HG03196 (cell line): Measurements from ENCODE around the gene APC2.
A peak's percentile ranks its signal among the peaks of the same experiment; 100 is the strongest.

Source experiments
- ATAC-seq: cut with Tn5 transposase; IDR thresholded peaks from one replicate; pipeline ENCODE4 v1.9.1; 2021; ENCODE audit not compliant: unreplicated experiment

Gene APC2

GRCh38 chr19:1445185-1445931 lies 4.6 kb upstream of the APC2 start:
- peak; percentile 73 for ATAC-seq

- no peak for ATAC-seq
Observed at GRCh38 chr19:1445932-1446712, 3.8 kb upstream of the APC2 start.

- no peak for ATAC-seq
Observed at GRCh38 chr19:1446713-1447481, 3.0 kb upstream of the APC2 start.

GRCh38 chr19:1447504-1447903 lies 2.4 kb upstream of the APC2 start:
- ATAC-seq, result no peak

GRCh38 chr19:1447944-1448343 lies 2.0 kb upstream of the APC2 start:
- no peak for ATAC-seq

- no peak for ATAC-seq
Observed at GRCh38 chr19:1450735-1451731, 1.1 kb downstream of the APC2 start.

- no peak for ATAC-seq
Observed at GRCh38 chr19:1451916-1452801, 2.2 kb downstream of the APC2 start.

- no peak for ATAC-seq
Observed at GRCh38 chr19:1452802-1453524, 3.0 kb downstream of the APC2 start.

GRCh38 chr19:1453525-1454364 lies 3.8 kb downstream of the APC2 start:
- ATAC-seq, result no peak

- ATAC-seq, result no peak
Observed at GRCh38 chr19:1455002-1455335, 5.0 kb downstream of the APC2 start.

GRCh38 chr19:1455336-1456120 lies 5.6 kb downstream of the APC2 start:
- no peak for ATAC-seq

GRCh38 chr19:1456121-1456900 lies 6.4 kb downstream of the APC2 start:
- no peak for ATAC-seq

GRCh38 chr19:1457031-1457739 lies 7.3 kb downstream of the APC2 start:
- ATAC-seq, result no peak

- no peak for ATAC-seq
Observed at GRCh38 chr19:1457892-1458291, 8.0 kb downstream of the APC2 start.

GRCh38 chr19:1459479-1459878 lies 9.6 kb downstream of the APC2 start:
- ATAC-seq, result no peak
